SK-N-SH (cell line): ENCODE measurements around the gene NMT2. TPM values are rescaled to one million over a fixed set of nuclear protein-coding genes. Genes with fewer than 3 reads are reported as not detected.
A peak's percentile ranks its signal among the peaks of the same experiment; 100 is the strongest.

Experiments
- CTCF ChIA-PET: fragments of 300-600, 350-600 bp; formaldehyde crosslinking; extraction: SDS; loops from one replicate; lab custom pipeline; 2021; lab: Yijun Ruan, JAX
- POLR2A ChIA-PET: fragments of 350-600 bp; sonication (Branson Sonifier 250); formaldehyde crosslinking; extraction: SDS; loops from one replicate; lab custom pipeline; 2020; ENCODE audit warnings: antibody characterized with exemption, inconsistent platforms; lab: Yijun Ruan, JAX
- DNase-seq: peaks from one replicate; pipeline ENCODE4 v3.0.0; 2012
- H2AFZ ChIP-seq: fragments of 200-600 bp; sonication (generic); 2 replicates; pipeline ENCODE4 v1.8.1; 2016; ENCODE audit warnings: antibody characterized with exemption, mild to moderate bottlenecking, low read depth
- H3F3A ChIP-seq: fragments of 200-600 bp; sonication (generic); replicated peaks from 2 replicates; pipeline ENCODE3; 2016; ENCODE audit warnings: antibody characterized with exemption, mild to moderate bottlenecking; ENCODE audit not compliant: insufficient read depth
- H3K27ac ChIP-seq, 2 experiments: fragments of 200-500 bp in 1 of 2; fragments of 200-600 bp in 1 of 2; sonication (Bioruptor generic) in 1 of 2; sonication (generic), shearing (Covaris generic) in 1 of 2; 2 replicates each; pipeline versions ENCODE4 v1.5.1 to v1.6.1; 2014 to 2016; ENCODE audit warnings: low read depth in 2 of 2, inconsistent platforms in 1 of 2, low read length in 1 of 2, mild to moderate bottlenecking in 1 of 2, mixed read lengths in 1 of 2
- H3K27me3 ChIP-seq: fragments of 200-600 bp; sonication (generic), shearing (Covaris generic); 2 replicates; pipeline ENCODE4 v1.6.1; 2016; ENCODE audit warnings: mixed run types; ENCODE audit not compliant: insufficient read depth
- H3K36me3 ChIP-seq, 2 experiments: fragments of 200-500 bp in 1 of 2; fragments of 200-600 bp in 1 of 2; sonication (Bioruptor generic) in 1 of 2; sonication (generic) in 1 of 2; replicated peaks in 1 of 2; 2 replicates each; pipeline versions ENCODE3 to v1.5.1; 2014 to 2016; ENCODE audit warnings: low read length in 1 of 2, mild to moderate bottlenecking in 1 of 2; ENCODE audit not compliant: insufficient read depth in 2 of 2, control insufficient read depth in 1 of 2
- H3K4me1 ChIP-seq, 2 experiments: fragments of 200-500 bp in 1 of 2; fragments of 200-600 bp in 1 of 2; sonication (Bioruptor generic) in 1 of 2; sonication (generic), shearing (Covaris generic) in 1 of 2; 2 replicates each; pipeline versions ENCODE4 v1.5.1 to v1.6.1; 2014 to 2016; ENCODE audit warnings: low read depth in 1 of 2, low read length in 1 of 2, mixed run types in 1 of 2; ENCODE audit not compliant: insufficient read depth in 2 of 2, control insufficient read depth in 1 of 2
- H3K4me2 ChIP-seq: fragments of 200-600 bp; sonication (generic), shearing (Covaris generic); 2 replicates; pipeline ENCODE4 v1.6.1; 2017; ENCODE audit warnings: mixed run types
- H3K4me3 ChIP-seq, 2 experiments: fragments of 200-500 bp in 1 of 2; fragments of 200-600 bp in 1 of 2; sonication (Bioruptor generic) in 1 of 2; sonication (generic), shearing (Covaris generic) in 1 of 2; 2 replicates each; pipeline versions ENCODE4 v1.5.1 to v1.8.1; 2014 to 2016; ENCODE audit warnings: low read depth in 2 of 2, inconsistent platforms in 1 of 2, low read length in 1 of 2, mild to moderate bottlenecking in 1 of 2, mixed read lengths in 1 of 2, moderate library complexity in 1 of 2
- H3K79me2 ChIP-seq: fragments of 200-600 bp; sonication (generic); 2 replicates; pipeline ENCODE4 v1.8.1; 2017; ENCODE audit warnings: mild to moderate bottlenecking; ENCODE audit not compliant: insufficient read depth
- H3K9ac ChIP-seq: fragments of 200-600 bp; sonication (generic); 2 replicates; pipeline ENCODE4 v1.6.1; 2017; ENCODE audit warnings: mixed run types
- H3K9me2 ChIP-seq: fragments of 200-600 bp; sonication (generic); 2 replicates; pipeline ENCODE4 v1.6.1; 2017; ENCODE audit warnings: mixed run types
- H3K9me3 ChIP-seq: fragments of 200-600 bp; sonication (generic); 2 replicates; pipeline ENCODE4 v1.6.1; 2017; ENCODE audit warnings: mixed run types, mild to moderate bottlenecking, moderate library complexity
- H4K20me1 ChIP-seq: fragments of 200-600 bp; sonication (generic); 2 replicates; pipeline ENCODE4 v1.6.1; 2017; ENCODE audit warnings: mild to moderate bottlenecking, mixed run types; ENCODE audit not compliant: insufficient read depth
- CTCF ChIP-seq: fragments of 200-600 bp; sonication (generic); IDR thresholded peaks from 2 replicates; pipeline ENCODE4 v1.6.1; 2017; ENCODE audit warnings: antibody characterized with exemption, mild to moderate bottlenecking, moderate library complexity
- EP300 ChIP-seq, 2 experiments: IDR thresholded peaks; 2 replicates each; pipeline versions ENCODE4 v1.4.0 to v1.6.1; 2012; ENCODE audit warnings: borderline replicate concordance in 1 of 2, low read depth in 1 of 2, low read length in 1 of 2
- FOSL2 ChIP-seq: IDR thresholded peaks from 2 replicates; pipeline ENCODE4 v1.4.0; 2012; ENCODE audit warnings: low read depth, mild to moderate bottlenecking, moderate library complexity, borderline replicate concordance
- FOXM1 ChIP-seq: IDR thresholded peaks from 2 replicates; pipeline ENCODE4 v1.4.0; 2012; ENCODE audit warnings: low read depth, mild to moderate bottlenecking
- IRF3 ChIP-seq: fragments of 150-350 bp; IDR thresholded peaks from 2 replicates; pipeline ENCODE4 v1.6.1; 2016; ENCODE audit warnings: mild to moderate bottlenecking, low read depth, low read length
- MAX ChIP-seq: IDR thresholded peaks from 2 replicates; pipeline ENCODE4 v1.4.0; 2012; ENCODE audit warnings: low read depth
- NRF1 ChIP-seq: IDR thresholded peaks from 2 replicates; pipeline ENCODE4 v1.6.1; 2012; ENCODE audit warnings: low read depth, mild to moderate bottlenecking, low read length
- PBX3 ChIP-seq: IDR thresholded peaks from 2 replicates; pipeline ENCODE4; 2012
- POLR2AphosphoS5 ChIP-seq: IDR thresholded peaks from 2 replicates; pipeline ENCODE4 v1.6.1; 2012; ENCODE audit warnings: low read depth, low read length
- RAD21 ChIP-seq: IDR thresholded peaks from 2 replicates; pipeline ENCODE4 v1.6.1; 2012; ENCODE audit warnings: mild to moderate bottlenecking, low read length
- REST ChIP-seq: IDR thresholded peaks from 2 replicates; pipeline ENCODE4 v1.6.1; 2012; ENCODE audit warnings: mild to moderate bottlenecking, low read depth, low read length, moderate library complexity
- RXRA ChIP-seq: IDR thresholded peaks from 2 replicates; pipeline ENCODE4 v1.4.0; 2012; ENCODE audit warnings: low read depth, mild to moderate bottlenecking, borderline replicate concordance
- SMC3 ChIP-seq: IDR thresholded peaks from 2 replicates; pipeline ENCODE4 v1.6.1; 2012; ENCODE audit warnings: low read depth, low read length, improper control_type of control experiment
- TCF12 ChIP-seq: IDR thresholded peaks from 2 replicates; pipeline ENCODE4 v1.4.0; 2012
- USF1 ChIP-seq: IDR thresholded peaks from 2 replicates; pipeline ENCODE4 v1.4.0; 2012; ENCODE audit warnings: low read depth, borderline replicate concordance
- USF2 ChIP-seq: fragments of 150-350 bp; IDR thresholded peaks from 2 replicates; pipeline ENCODE4 v1.6.1; 2017; ENCODE audit warnings: antibody characterized with exemption, low read length, low read depth, borderline replicate concordance
- ZBTB33 ChIP-seq: IDR thresholded peaks from 2 replicates; pipeline ENCODE4 v1.4.0; 2012; ENCODE audit warnings: low read depth, borderline replicate concordance
- WGBS: methylation state at CpG from one replicate; pipeline ENCODE4 v1.1.6; 2017; ENCODE audit warnings: low lambda C conversion rate; 5-methylcytosine and 5-hydroxymethylcytosine counted together
- polyA plus RNA-seq, 3 experiments: library from polyadenylated mRNA; depleted of rRNA; stranded (reverse); fragments of >200 nt; gene quantifications; 2 replicates each; pipeline ENCODE4 v1.2.3, GENCODE V29; 2012

NMT2 gene
- polyA plus RNA-seq, 1 of the 3 experiments (the other 2 are of a cell fraction): 25.9 TPM

- peaks cover 4 to 8% of the 10 kb centered on the region in 2 experiments; a peak in 2 of 4 replicates for H3K4me1 ChIP-seq
- peaks cover 56% of the 10 kb centered on the region for H3K79me2 ChIP-seq
- no peaks in the 10 kb centered on the region for H3K9me2 ChIP-seq
- 0 out of 2 replicates have a peak overlapping the region, but pooled peaks have one; percentile 93 for H3K4me2 ChIP-seq
- no peak for DNase-seq
- WGBS: 100% methylated on average over 4 of the region's 4 CpGs
- no peak overlapping the region for H2AFZ ChIP-seq
- no peaks in the 10 kb centered on the region for H3K27me3 ChIP-seq
- H3K27ac ChIP-seq: no peak overlapping the region
- no peak for TF ChIP-seq SMC3
- no peak for TF ChIP-seq CTCF
- TF ChIP-seq POLR2AphosphoS5: no peak
- TF ChIP-seq FOXM1: no peak
- no peak for TF ChIP-seq IRF3
- no peak for TF ChIP-seq MAX
- TF ChIP-seq EP300 (IDR thresholded peaks at IDR 0.05; ENCODE audit: borderline replicate concordance in 1 of 2, low read depth in 1 of 2, low read length in 1 of 2): no peak
- no peak for TF ChIP-seq REST
- TF ChIP-seq PBX3: no peak
- no peak for TF ChIP-seq NRF1
- TF ChIP-seq RXRA: no peak
- TF ChIP-seq USF2: no peak
- no peak for TF ChIP-seq USF1
- TF ChIP-seq TCF12: no peak
- no peak for TF ChIP-seq RAD21
- TF ChIP-seq ZBTB33: no peak
- TF ChIP-seq FOSL2: no peak
- CTCF ChIA-PET: interaction anchor here (0.8 kb wide), 2 partner anchors 14 to 271 kb away, joined by 3 read pairs; partner anchors contain the start of gene FAM171A1
- H3K9ac ChIP-seq: no peak overlapping the region
- no peaks in the 10 kb centered on the region for H3K9me3 ChIP-seq
- POLR2A ChIA-PET: interaction anchor here (0.5 kb wide), 2 partner anchors 24 to 138 kb away, joined by 3 to 5 read pairs; no protein-coding TSS in a partner anchor
- H3K4me3 ChIP-seq: no peak overlapping the region
- peaks cover 23 to 26% of the 10 kb centered on the region in 2 experiments for H3K36me3 ChIP-seq
- no peaks in the 10 kb centered on the region for H4K20me1 ChIP-seq
- H3F3A ChIP-seq: peaks cover 12% of the 10 kb centered on the region
These were observed 68.6 kb downstream of the NMT2 start for GRCh38 chr10:15099886-15100285.
